Smooth muscle cell (in vitro differentiated cells): ENCODE data around the gene PTCHD1. TPM values are rescaled to one million over a fixed set of nuclear protein-coding genes. Genes with fewer than 3 reads are reported as not detected.

Source experiments
- DNase-seq: peaks from one replicate; lab custom pipeline; 2025; ENCODE audit not compliant: unreplicated experiment; lab: John Stamatoyannopoulos, UW
- H2AFZ ChIP-seq: fragments of 200-600 bp; sonication (generic); 2 replicates; pipeline ENCODE4 v1.6.0; 2016; ENCODE audit warnings: antibody characterized with exemption, low read depth, mild to moderate bottlenecking
- H3F3A ChIP-seq: fragments of 200-600 bp; sonication (generic); 2 replicates; pipeline ENCODE4 v1.6.0; 2017; ENCODE audit warnings: antibody characterized with exemption, low read depth
- H3K27ac ChIP-seq: fragments of 200-600 bp; sonication (generic); 2 replicates; pipeline ENCODE4 v1.5.1; 2016; ENCODE audit warnings: low read depth, mild to moderate bottlenecking
- H3K27me3 ChIP-seq: fragments of 200-600 bp; sonication (generic); 2 replicates; pipeline ENCODE4 v1.6.1; 2016; ENCODE audit warnings: low read depth, mild to moderate bottlenecking
- H3K36me3 ChIP-seq: fragments of 200-600 bp; sonication (generic); 2 replicates; pipeline ENCODE4 v1.5.1; 2016; ENCODE audit warnings: low read depth
- H3K4me1 ChIP-seq: fragments of 200-600 bp; sonication (generic); 2 replicates; pipeline ENCODE4 v1.5.1; 2016; ENCODE audit warnings: low read depth
- H3K4me2 ChIP-seq: fragments of 200-600 bp; sonication (generic); 2 replicates; pipeline ENCODE4 v1.6.0; 2016; ENCODE audit warnings: mild to moderate bottlenecking
- H3K4me3 ChIP-seq: fragments of 200-600 bp; sonication (generic); 2 replicates; pipeline ENCODE4 v1.5.1; 2016; ENCODE audit warnings: mild to moderate bottlenecking
- H3K79me2 ChIP-seq: fragments of 200-600 bp; sonication (generic); 2 replicates; pipeline ENCODE4 v1.6.0; 2016; ENCODE audit warnings: low read depth, mild to moderate bottlenecking
- H3K9ac ChIP-seq: fragments of 200-600 bp; sonication (generic); 2 replicates; pipeline ENCODE4 v1.6.0; 2016; ENCODE audit warnings: low read depth
- H3K9me3 ChIP-seq: fragments of 200-600 bp; sonication (generic); replicated peaks from 2 replicates; pipeline ENCODE4 v1.5.1; 2016; ENCODE audit warnings: low read depth
- H4K20me1 ChIP-seq: fragments of 200-600 bp; sonication (generic); 2 replicates; pipeline ENCODE4 v1.6.0; 2016; ENCODE audit warnings: low read depth
- whole genome bisulfite sequencing: methylation state at CpG from one replicate; pipeline ENCODE4 v1.1.7; 2016; ENCODE audit warnings: low lambda C conversion rate; 5-methylcytosine and 5-hydroxymethylcytosine counted together
- polyA plus RNA-seq: library from polyadenylated mRNA; unstranded; fragments of >200 nt; fragmentation: Nextera tagmentation; extraction: Ambion mirVana; gene quantifications from 2 replicates; pipeline ENCODE4 v1.2.1, GENCODE V29; 2016
- total RNA-seq: library from RNA; depleted of rRNA; stranded (reverse); fragments of >200 nt; gene quantifications from 2 replicates; pipeline ENCODE4 v1.2.3, GENCODE V29; 2014
- TF ChIP-seq, protein P1 (sequence below): fragments of 200-600 bp; sonication (generic); IDR thresholded peaks from 2 replicates; pipeline ENCODE4 v1.5.1; 2017; ENCODE audit warnings: borderline replicate concordance, mild to moderate bottlenecking, antibody characterized with exemption; ENCODE audit not compliant: insufficient read depth, poor library complexity, severe bottlenecking

Gene PTCHD1
- total and polyA plus RNA-seq, 2 experiments from 2014 or later: 0.40 to 0.87 TPM

DNA sequence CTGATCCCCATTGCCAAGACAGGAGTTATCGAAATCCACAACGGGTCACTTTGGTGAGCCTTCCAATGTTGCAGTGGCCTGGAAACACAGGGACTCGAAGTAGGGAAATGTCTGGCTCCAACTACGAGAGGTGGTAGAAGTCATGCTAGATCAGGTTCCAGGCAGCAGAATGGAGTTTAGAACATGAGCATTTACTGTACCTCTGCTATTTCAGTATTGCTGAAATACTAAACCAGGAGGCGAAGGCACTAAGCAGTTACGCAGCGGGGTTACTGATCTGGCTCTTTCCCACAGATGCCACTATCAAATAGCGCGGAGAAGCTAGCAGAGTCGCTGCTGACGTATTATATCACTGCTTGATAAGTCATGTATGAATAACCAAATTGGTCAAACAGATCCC lies 56.3 kb downstream of the PTCHD1 start:
- DNase-seq: no peak
- TF ChIP-seq, protein P1, sequence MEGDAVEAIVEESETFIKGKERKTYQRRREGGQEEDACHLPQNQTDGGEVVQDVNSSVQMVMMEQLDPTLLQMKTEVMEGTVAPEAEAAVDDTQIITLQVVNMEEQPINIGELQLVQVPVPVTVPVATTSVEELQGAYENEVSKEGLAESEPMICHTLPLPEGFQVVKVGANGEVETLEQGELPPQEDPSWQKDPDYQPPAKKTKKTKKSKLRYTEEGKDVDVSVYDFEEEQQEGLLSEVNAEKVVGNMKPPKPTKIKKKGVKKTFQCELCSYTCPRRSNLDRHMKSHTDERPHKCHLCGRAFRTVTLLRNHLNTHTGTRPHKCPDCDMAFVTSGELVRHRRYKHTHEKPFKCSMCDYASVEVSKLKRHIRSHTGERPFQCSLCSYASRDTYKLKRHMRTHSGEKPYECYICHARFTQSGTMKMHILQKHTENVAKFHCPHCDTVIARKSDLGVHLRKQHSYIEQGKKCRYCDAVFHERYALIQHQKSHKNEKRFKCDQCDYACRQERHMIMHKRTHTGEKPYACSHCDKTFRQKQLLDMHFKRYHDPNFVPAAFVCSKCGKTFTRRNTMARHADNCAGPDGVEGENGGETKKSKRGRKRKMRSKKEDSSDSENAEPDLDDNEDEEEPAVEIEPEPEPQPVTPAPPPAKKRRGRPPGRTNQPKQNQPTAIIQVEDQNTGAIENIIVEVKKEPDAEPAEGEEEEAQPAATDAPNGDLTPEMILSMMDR: no peak
- WGBS: 79% methylated on average over 11 of the region's 11 CpGs
- Histone ChIP-seq H3K9ac (no peak overlapping the region), H3K4me3 (no peak overlapping the region), H3K4me1 (no peaks in the 10 kb centered on the region), H3K79me2 (no peaks in the 10 kb centered on the region), H3F3A (no peaks in the 10 kb centered on the region), H4K20me1 (no peaks in the 10 kb centered on the region), H2AFZ (no peak overlapping the region), H3K36me3 (no peaks in the 10 kb centered on the region), H3K4me2 (no peak overlapping the region), H3K27me3 (no peaks in the 10 kb centered on the region), H3K27ac (no peak overlapping the region), H3K9me3 (no peaks in the 10 kb centered on the region)

DNA sequence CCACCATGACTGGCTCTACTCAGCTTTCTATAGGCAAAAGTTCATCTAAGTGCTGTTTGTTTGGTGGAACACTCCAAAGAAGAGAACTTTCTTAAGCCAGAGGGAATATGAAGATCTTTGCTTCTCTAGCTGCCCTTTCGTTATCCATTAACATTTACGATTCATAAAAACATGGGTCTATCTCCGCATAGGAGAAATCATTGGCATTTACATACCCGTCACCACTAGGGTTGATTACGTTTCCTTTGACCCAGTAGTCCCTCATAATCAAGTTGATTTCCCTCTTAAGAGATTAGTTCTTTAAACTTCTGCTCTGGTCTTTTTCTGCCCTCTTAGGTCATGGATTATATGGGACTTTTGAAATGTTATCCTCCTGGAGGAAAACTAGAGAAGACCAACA lies 57.5 kb downstream of the PTCHD1 start:
- no peaks in the 10 kb centered on the region for H3K4me1 ChIP-seq
- 49% methylated on average over 5 of the region's 5 CpGs for WGBS
- H3K9ac ChIP-seq: no peak overlapping the region

DNA sequence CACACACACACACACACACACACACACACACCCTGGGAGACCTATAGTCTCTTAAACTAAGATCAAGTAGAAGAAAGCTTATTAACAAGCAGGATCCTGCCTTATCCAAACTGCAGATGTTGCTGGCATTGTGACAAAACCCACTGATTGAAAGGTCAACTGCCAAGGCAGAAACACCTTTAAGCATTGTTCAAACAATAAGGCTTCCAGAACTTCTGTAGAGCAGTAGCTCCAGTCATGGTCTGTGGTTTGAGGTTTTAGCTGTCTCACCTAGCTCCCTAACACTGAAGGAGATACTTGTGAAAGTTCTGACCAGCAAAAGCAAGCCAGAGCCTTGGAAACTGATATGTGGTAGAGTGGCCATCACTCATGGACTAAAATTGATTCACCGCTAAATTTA lies 59.8 kb downstream of the PTCHD1 start:
- 97% methylated on average over 1 of the region's 1 CpG for WGBS
- H3K9me3 ChIP-seq: no peaks in the 10 kb centered on the region
- H3K36me3 ChIP-seq: no peaks in the 10 kb centered on the region
- H3K9ac ChIP-seq: no peak overlapping the region
- H3F3A ChIP-seq: no peaks in the 10 kb centered on the region
- H3K79me2 ChIP-seq: no peaks in the 10 kb centered on the region
- no peak overlapping the region for H3K4me2 ChIP-seq
- H2AFZ ChIP-seq: no peak overlapping the region
- no peak overlapping the region for H3K4me3 ChIP-seq
- DNase-seq: no peak
- peaks cover 3% of the 10 kb centered on the region for H3K27me3 ChIP-seq
- H3K27ac ChIP-seq: no peak overlapping the region
- no peaks in the 10 kb centered on the region for H4K20me1 ChIP-seq
- no peaks in the 10 kb centered on the region for H3K4me1 ChIP-seq
- TF ChIP-seq, protein P1: no peak

More for the DNA sequence above, 57.5 kb downstream of the PTCHD1 start:
- DNase-seq: no peak
- Histone ChIP-seq H3K4me2 (no peak overlapping the region), H3F3A (no peaks in the 10 kb centered on the region), H4K20me1 (no peaks in the 10 kb centered on the region), H3K36me3 (no peaks in the 10 kb centered on the region), H3K27me3 (peaks cover 3% of the 10 kb centered on the region), H3K79me2 (no peaks in the 10 kb centered on the region), H2AFZ (no peak overlapping the region), H3K9me3 (no peaks in the 10 kb centered on the region), H3K4me3 (no peak overlapping the region), H3K27ac (no peak overlapping the region)
- TF ChIP-seq, protein P1: no peak

DNA sequence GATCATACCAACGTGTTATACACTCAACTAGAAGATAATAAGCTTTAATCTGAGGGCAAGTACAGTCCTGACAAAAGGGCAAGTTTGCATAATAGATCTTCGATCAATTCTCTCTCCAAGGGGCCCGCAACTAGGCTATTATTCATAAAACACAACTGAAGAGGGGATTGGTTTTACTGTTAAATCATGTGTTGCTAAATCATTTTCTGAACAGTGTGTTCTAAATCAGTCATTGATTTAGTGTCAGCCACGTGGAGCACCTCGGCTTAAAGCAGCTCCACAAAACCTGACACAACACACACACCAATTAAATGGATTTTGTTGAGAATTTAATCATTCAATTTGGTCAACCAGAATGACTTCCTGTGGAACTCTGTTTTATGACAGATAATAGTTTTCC lies 61.6 kb downstream of the PTCHD1 start:
- no peaks in the 10 kb centered on the region for H4K20me1 ChIP-seq
- peaks cover 3% of the 10 kb centered on the region for H3K27me3 ChIP-seq
- no peaks in the 10 kb centered on the region for H3K9me3 ChIP-seq
- H3K9ac ChIP-seq: no peak overlapping the region
- H3K4me3 ChIP-seq: no peak overlapping the region
- no peaks in the 10 kb centered on the region for H3K79me2 ChIP-seq
- no peaks in the 10 kb centered on the region for H3K36me3 ChIP-seq
- TF ChIP-seq, protein P1: no peak
- no peaks in the 10 kb centered on the region for H3K4me1 ChIP-seq
- 85% methylated on average over 5 of the region's 5 CpGs for WGBS
- H3F3A ChIP-seq: no peaks in the 10 kb centered on the region
- H2AFZ ChIP-seq: no peak overlapping the region
- DNase-seq: no peak
- no peak overlapping the region for H3K4me2 ChIP-seq
- no peak overlapping the region for H3K27ac ChIP-seq
